ENCODE data around the gene CSRNP3.

CSRNP3 gene

GRCh38 chr2:165686800-165687199 is 217.3 kb downstream of the CSRNP3 start:
- no peak for TF ChIP-seq CTCF (conservative IDR thresholded peaks at IDR 0.05; ENCODE audit: control insufficient read depth, insufficient read depth, low read depth, low read length)
- H3K4me3 ChIP-seq (ENCODE audit: control insufficient read depth, low read depth, low read length) = no peak overlapping the region
- DNase-seq (ENCODE audit: low read depth) = no peak

- no peak for DNase-seq (ENCODE audit: low read depth)
- no peak for TF ChIP-seq CTCF (conservative IDR thresholded peaks at IDR 0.05; ENCODE audit: control insufficient read depth, insufficient read depth, low read depth, low read length)
- H3K4me3 ChIP-seq (ENCODE audit: control insufficient read depth, low read depth, low read length) = no peak overlapping the region
These were observed 218.0 kb downstream of the CSRNP3 start for GRCh38 chr2:165687426-165688002.

GRCh38 chr2:165691615-165692014 is 222.1 kb downstream of the CSRNP3 start:
- no peak for TF ChIP-seq CTCF (conservative IDR thresholded peaks at IDR 0.05; ENCODE audit: control insufficient read depth, insufficient read depth, low read depth, low read length)
- DNase-seq (ENCODE audit: low read depth) = peak; percentile 78
- no peak overlapping the region for H3K4me3 ChIP-seq (ENCODE audit: control insufficient read depth, low read depth, low read length)

- no peak for DNase-seq (ENCODE audit: low read depth)
- no peak for TF ChIP-seq CTCF (conservative IDR thresholded peaks at IDR 0.05; ENCODE audit: control insufficient read depth, insufficient read depth, low read depth, low read length)
- no peak overlapping the region for H3K4me3 ChIP-seq (ENCODE audit: control insufficient read depth, low read depth, low read length)
These were observed 223.4 kb downstream of the CSRNP3 start for GRCh38 chr2:165692906-165693305.

- no peak for TF ChIP-seq CTCF (conservative IDR thresholded peaks at IDR 0.05; ENCODE audit: control insufficient read depth, insufficient read depth, low read depth, low read length)
- no peak overlapping the region for H3K4me3 ChIP-seq (ENCODE audit: control insufficient read depth, low read depth, low read length)
- no peak for DNase-seq (ENCODE audit: low read depth)
These were observed 224.3 kb downstream of the CSRNP3 start for GRCh38 chr2:165693838-165694237.

GRCh38 chr2:165697748-165698443 is 228.4 kb downstream of the CSRNP3 start:
- no peak for DNase-seq (ENCODE audit: low read depth)
- H3K4me3 ChIP-seq (ENCODE audit: control insufficient read depth, low read depth, low read length) = no peak overlapping the region
- no peak for TF ChIP-seq CTCF (conservative IDR thresholded peaks at IDR 0.05; ENCODE audit: control insufficient read depth, insufficient read depth, low read depth, low read length)

All from fibroblast of mammary gland (primary cell).